ENCODE data around the gene STXBP2.

Gene STXBP2

DNA sequence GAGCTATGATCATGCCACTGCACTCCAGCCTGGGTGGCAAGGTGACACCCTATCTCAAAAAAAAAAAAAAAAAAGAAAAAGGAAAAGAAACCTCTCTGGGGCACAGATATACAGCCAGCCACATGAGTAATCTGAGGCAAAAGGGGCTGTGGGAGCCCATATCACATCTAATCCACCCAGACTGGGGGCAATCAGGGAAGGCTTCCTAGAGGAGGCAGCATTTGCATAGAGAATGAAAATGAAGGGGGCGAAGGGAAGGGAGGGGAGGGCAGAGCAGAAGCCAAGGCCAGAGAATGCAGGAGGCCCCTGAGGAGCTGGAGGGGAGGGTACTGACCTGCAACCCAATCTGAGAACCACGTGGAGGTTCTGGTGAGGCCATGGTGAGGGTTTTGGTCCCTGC is 13.2 kb downstream of the STXBP2 start:
- DNase-seq (ENCODE audit: low spot score) = no peak

DNA sequence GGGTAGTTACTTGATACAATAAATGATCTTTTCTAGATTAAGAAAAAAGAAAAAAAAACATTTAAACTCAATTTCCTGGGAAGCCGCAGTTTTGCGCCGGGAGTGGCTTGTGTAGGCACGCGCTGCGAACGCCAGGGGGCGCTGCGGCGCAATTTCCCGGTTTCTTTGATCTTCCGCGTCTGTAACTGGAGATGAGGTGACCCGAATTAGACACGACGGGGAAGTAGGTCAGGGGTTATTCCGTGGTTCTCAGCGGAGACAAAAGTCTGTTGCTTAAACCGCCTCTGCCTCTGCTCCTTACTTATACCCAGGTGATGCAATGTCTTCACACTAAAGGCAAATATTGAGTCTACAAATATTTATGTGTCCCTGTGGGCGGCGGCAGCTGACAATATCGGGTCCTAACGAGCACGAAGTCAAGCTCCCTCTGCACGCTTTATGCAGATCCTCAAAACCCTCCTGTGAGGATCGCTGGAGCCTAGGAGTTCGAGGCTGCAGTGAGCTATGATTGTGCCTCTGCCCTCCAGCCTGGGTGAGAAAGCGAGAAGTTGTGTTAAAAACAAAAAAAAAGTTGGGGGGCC is 15.2 kb downstream of the STXBP2 start:
- peak; percentile 86 for DNase-seq (ENCODE audit: low spot score)

DNA sequence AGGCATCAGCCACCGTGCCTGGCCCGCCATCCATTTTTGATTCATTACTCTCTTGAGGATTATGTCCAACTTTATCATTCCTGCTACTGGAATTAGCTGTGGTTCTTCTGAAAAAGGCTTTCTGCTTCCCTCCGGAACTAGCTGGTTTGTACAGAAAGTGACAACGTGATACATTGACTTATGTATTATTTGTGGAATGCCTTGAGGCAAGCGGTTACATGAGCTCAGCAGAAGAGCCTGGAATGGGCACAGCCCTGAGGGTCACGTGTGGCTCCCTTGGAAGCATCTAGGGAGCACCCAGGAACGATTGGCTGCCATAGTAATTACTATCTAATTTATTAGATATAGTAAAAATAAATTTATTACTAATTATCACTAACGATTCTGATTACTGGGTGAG is 17.5 kb downstream of the STXBP2 start:
- no peak for DNase-seq (ENCODE audit: low spot score)

GRCh38 chr19:7655581-7655980 is 18.7 kb downstream of the STXBP2 start:
- DNase-seq (ENCODE audit: low spot score) = no peak

- no peak for DNase-seq (ENCODE audit: low spot score)
Measured at GRCh38 chr19:7657131-7657751, 20.3 kb downstream of the STXBP2 start.

GRCh38 chr19:7658219-7658686 is 21.3 kb downstream of the STXBP2 start:
- no peak for DNase-seq (ENCODE audit: low spot score)

- no peak for DNase-seq (ENCODE audit: low spot score)
Measured at GRCh38 chr19:7661744-7662538, 25.0 kb downstream of the STXBP2 start.

- DNase-seq (ENCODE audit: low spot score) = no peak
Measured at GRCh38 chr19:7662657-7663056, 25.7 kb downstream of the STXBP2 start.

- no peak for DNase-seq (ENCODE audit: low spot score)
Measured at GRCh38 chr19:7663706-7664105, 26.8 kb downstream of the STXBP2 start.

GRCh38 chr19:7665076-7665475 is 28.2 kb downstream of the STXBP2 start:
- DNase-seq (ENCODE audit: low spot score) = no peak

DNA sequence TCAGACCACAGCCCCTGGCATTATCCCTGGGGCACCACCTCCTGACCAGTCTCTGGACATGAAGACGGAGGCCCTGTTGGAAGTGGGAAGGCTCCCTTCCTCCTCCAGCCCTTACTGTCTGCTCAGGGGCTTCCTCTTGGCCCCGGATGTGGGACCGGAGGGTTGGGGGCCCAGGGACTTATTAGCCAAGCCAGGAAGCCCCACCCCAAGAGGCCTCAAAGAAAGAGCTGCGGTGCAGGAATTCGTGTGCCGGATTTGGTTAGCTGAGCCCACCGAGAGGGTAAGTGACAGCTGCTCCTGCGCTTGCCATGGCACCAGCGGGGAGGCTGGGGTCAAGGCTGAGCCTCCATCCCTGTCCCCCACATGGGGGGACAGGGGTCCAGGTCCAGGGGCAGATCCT is 31.9 kb downstream of the STXBP2 start, which contains the start of gene RETN:
RETN (plus strand) TSS at position 208 of the 400 bp plus-strand sequence. CDS start 278 bp downstream, outside the sequence.
- no peak for DNase-seq (ENCODE audit: low spot score)

GRCh38 chr19:7669641-7670040 is 32.7 kb downstream of the STXBP2 start:
- DNase-seq (ENCODE audit: low spot score) = no peak

GRCh38 chr19:7670150-7670783 is 33.4 kb downstream of the STXBP2 start:
- DNase-seq (ENCODE audit: low spot score) = no peak

DNA sequence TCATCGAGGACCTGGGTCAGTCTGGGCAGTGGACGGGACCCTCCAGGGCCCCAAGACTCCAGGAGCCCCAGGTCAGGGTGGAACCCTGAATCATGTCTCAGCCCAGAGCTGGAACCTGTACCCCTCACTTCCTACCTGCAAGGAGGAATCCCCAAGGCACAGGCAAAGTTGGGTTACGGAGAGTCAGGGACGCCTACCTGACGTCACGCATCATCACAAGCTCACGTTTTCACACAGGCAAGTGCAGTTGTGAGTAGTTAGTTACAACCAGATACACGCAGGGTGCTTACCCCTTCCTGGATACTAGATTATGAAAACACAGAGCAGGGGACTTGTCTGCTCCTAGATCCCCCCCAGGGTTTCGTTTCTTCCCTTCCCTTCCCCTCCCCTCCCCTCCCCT is 33.9 kb downstream of the STXBP2 start:
- DNase-seq (ENCODE audit: low spot score) = no peak

DNA sequence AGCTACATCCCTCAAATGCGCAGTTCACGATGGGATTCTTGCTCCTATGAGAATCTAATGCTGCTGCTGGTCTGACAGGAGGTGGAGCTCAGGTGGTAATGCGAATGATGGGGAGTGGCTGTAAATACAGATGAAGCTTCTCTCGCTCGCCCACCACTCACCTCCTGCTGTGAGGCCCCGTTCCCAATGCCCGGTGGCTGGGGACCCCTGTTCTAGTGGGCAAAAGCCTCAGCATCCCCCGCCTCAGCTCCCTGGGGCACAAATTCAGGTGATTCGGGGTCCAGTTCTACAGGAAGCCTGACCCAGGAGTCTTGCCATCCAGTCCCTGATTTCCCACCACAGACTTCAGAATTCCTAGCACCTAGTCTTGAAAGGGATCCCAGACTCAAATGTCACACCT is 35.6 kb downstream of the STXBP2 start:
- no peak for DNase-seq (ENCODE audit: low spot score)

DNA sequence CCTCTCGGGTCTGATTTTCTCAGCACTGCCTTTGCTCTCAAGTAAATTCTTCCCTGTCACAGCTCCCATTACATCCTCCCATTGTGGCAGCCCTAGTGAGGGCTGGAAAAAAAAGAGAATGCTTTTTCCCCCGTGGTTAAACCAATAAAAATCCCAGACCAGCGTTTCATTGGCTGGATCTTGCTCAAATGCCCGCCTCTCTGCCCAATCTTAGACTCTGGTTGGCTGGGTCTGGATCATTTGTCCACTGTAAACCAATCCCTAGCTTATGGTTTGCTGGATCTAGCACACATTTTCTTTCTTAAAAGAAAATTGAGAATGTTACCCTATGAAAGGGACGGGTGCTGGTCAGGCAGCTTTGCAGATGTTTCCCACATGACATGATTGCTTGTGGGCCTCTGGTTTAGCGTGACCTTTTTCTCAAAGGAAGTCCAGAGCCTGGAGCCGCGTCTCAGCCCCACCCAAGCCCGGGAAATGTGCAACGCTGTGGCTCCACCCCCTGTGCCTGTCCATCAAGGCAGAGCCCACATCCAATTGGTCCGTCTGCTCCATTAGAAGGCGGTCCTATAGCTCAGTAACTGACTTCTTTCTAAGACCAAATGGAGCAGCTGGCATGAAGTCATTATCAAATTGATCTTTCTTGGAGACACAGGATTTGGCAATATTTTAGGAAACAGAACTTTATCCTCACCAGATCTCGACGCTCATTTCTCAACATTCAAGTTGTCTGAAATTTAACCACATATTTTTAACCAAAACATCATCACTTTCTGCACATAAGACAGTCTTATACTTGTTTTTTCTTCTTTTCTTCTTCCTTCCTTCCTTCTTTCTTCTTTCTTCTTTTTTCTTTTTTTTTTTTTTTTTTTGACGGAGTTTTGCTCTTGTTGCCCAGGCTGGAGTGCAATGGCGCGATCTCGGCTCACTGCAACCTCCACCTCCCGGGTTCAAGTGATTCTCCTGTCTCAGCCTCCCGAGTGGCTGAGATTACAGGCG is 37.4 kb downstream of the STXBP2 start:
- peak; percentile 68 for DNase-seq (ENCODE audit: low spot score)

GRCh38 chr19:7676376-7676775 is 39.5 kb downstream of the STXBP2 start:
- DNase-seq (ENCODE audit: low spot score) = no peak

GRCh38 chr19:7676854-7677253 is 39.9 kb downstream of the STXBP2 start, which contains the start of gene MCEMP1:
TSS of gene MCEMP1 (plus strand) at chr19:7677090. CDS start at chr19:7677121, 31 bp downstream.
- no peak for DNase-seq (ENCODE audit: low spot score)

DNA sequence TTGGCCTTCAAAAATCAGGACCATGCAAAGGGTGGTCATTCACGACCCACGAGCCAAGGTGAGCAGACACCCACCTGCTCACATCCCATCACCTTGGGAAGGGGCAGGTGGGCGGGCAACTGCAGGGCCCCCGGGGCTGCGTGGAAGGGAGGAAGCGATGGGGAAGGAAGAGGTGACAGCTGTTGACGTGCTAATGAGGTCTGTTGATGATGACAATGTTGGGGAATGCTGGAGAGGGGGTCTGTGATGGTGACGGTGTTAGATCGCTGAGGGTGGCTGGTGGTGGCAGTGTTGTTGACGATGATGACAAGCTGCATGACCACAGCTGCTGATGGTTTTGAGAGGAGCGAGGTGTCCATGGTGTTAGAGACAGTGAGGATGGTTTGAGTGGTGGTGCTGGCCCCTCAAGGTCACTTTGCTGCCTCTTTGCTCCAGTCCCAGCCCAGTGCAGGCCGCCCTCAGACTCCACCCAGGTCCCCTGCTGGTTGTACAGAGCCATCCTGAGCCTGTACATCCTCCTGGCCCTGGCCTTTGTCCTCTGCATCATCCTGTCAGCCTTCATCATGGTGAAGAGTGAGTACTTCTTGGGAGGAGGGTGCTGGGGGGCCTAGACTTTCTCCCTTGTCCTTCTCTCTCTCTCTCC is 40.9 kb downstream of the STXBP2 start:
- DNase-seq (ENCODE audit: low spot score) = peak; percentile 11

- DNase-seq (ENCODE audit: low spot score) = peak; percentile 87
Measured at GRCh38 chr19:7678971-7679751, 42.3 kb downstream of the STXBP2 start.
